A673 (cell line): ENCODE results near the gene SH3PXD2B. TPM values are rescaled to one million over a fixed set of nuclear protein-coding genes. Genes with fewer than 3 reads are reported as not detected.

Experiments
- BruUV-seq: library from RNA; stranded (reverse); fragments of 400-500 nt; replicated peaks from 2 replicates; lab custom pipeline; 2021; lab: Mats Ljungman, UMichigan
- CTCF ChIA-PET: fragments of 300-600 bp; sonication (Branson Sonifier 250); formaldehyde crosslinking; loops from one replicate; lab custom pipeline; 2022; ENCODE audit warnings: antibody characterized with exemption; lab: Charles Lee
- POLR2A ChIA-PET: fragments of 300-600 bp; sonication (Branson Sonifier 250); formaldehyde crosslinking; loops from one replicate; lab custom pipeline; 2022; ENCODE audit warnings: antibody characterized with exemption; ENCODE audit not compliant: low non-redundant PET; lab: Charles Lee
- DNase-seq: peaks from one replicate; pipeline ENCODE4 v3.0.0-alpha.2; 2015; ENCODE audit warnings: low spot score
- H3K27ac ChIP-seq: fragments of 200-600 bp; sonication (generic); 2 replicates; pipeline ENCODE4 v1.5.1; 2016; ENCODE audit warnings: mixed run types, low read depth, mild to moderate bottlenecking, mixed read lengths, antibody characterized with exemption, low read length; ENCODE audit not compliant: poor library complexity, severe bottlenecking
- H3K27me3 ChIP-seq: fragments of 200-600 bp; sonication (generic); replicated peaks from 2 replicates; pipeline ENCODE4 v1.6.1; 2017; ENCODE audit warnings: mixed run types, low read depth, mild to moderate bottlenecking, mixed read lengths, antibody characterized with exemption, low read length; ENCODE audit not compliant: insufficient read depth, poor library complexity
- H3K36me3 ChIP-seq: fragments of 200-600 bp; sonication (generic); 2 replicates; pipeline ENCODE4 v1.6.1; 2016; ENCODE audit warnings: mixed run types, mild to moderate bottlenecking, mixed read lengths, antibody characterized with exemption, low read length; ENCODE audit not compliant: insufficient read depth, poor library complexity, severe bottlenecking
- H3K4me1 ChIP-seq: fragments of 200-600 bp; sonication (generic); 2 replicates; pipeline ENCODE4 v1.6.1; 2017; ENCODE audit warnings: mixed run types, mild to moderate bottlenecking, mixed read lengths, antibody characterized with exemption, low read length; ENCODE audit not compliant: insufficient read depth, poor library complexity, severe bottlenecking
- H3K4me3 ChIP-seq: fragments of 200-600 bp; sonication (generic); 2 replicates; pipeline ENCODE4 v1.5.1; 2016; ENCODE audit warnings: low read depth, mixed run types, mild to moderate bottlenecking, mixed read lengths, low read length; ENCODE audit not compliant: poor library complexity, severe bottlenecking
- H3K9me3 ChIP-seq: fragments of 200-600 bp; sonication (generic); 2 replicates; pipeline ENCODE4 v1.6.1; 2016; ENCODE audit warnings: mixed run types, low read depth, mild to moderate bottlenecking, mixed read lengths, antibody characterized with exemption, low read length; ENCODE audit not compliant: poor library complexity, severe bottlenecking
- CTCF ChIP-seq: fragments of 300-800, 200-600 bp; sonication (generic); conservative IDR thresholded peaks from 2 replicates; pipeline ENCODE4 v1.5.1; 2017; ENCODE audit warnings: low read depth, mild to moderate bottlenecking, antibody characterized with exemption, low read length, moderate library complexity, mixed read lengths
- EZH2 ChIP-seq: fragments of 200-600 bp; sonication (generic); IDR thresholded peaks from 2 replicates; pipeline ENCODE4 v1.6.1; 2017; ENCODE audit warnings: borderline replicate concordance, low read depth, mild to moderate bottlenecking, mixed read lengths, antibody characterized with exemption, low read length; ENCODE audit not compliant: poor library complexity, severe bottlenecking
- intact Hi-C: fragments of 100-400 bp; cut with micrococcal nuclease; formaldehyde crosslinking; loops from one replicate; pipeline ENCODE4 v1.10.0; 2022; ENCODE audit not compliant: unreplicated experiment
- total RNA-seq: library from RNA; stranded (reverse); gene quantifications from 2 replicates; pipeline ENCODE4 v1.2.3, GENCODE V29; 2021

The SH3PXD2B gene
- total RNA-seq, 1 experiment from 2014 or later: 28.1 TPM

GRCh38 chr5:172488221-172488620 lies 33.9 kb upstream of the SH3PXD2B start:
- no peak for DNase-seq
- CTCF ChIA-PET: no interaction called here
- Histone ChIP-seq H3K4me3 (no peak overlapping the region), H3K27me3 (no peaks in the 10 kb centered on the region), H3K4me1 (no peaks in the 10 kb centered on the region), H3K9me3 (no peaks in the 10 kb centered on the region), H3K27ac (no peak overlapping the region), H3K36me3 (no peaks in the 10 kb centered on the region)
- intact Hi-C loops: no loop called here
- TF ChIP-seq CTCF (no peak), EZH2 (no peak)
- BruUV-seq: no TSS peak
- POLR2A ChIA-PET: no interaction called here

- POLR2A ChIA-PET: no interaction called here
- CTCF ChIA-PET: no interaction called here
These were observed 33.3 kb upstream of the SH3PXD2B start for GRCh38 chr5:172487671-172488070.

GRCh38 chr5:172486912-172487311 lies 32.6 kb upstream of the SH3PXD2B start:
- Histone ChIP-seq H3K9me3 (no peaks in the 10 kb centered on the region), H3K27me3 (no peaks in the 10 kb centered on the region), H3K36me3 (no peaks in the 10 kb centered on the region), H3K4me1 (no peaks in the 10 kb centered on the region), H3K4me3 (no peak overlapping the region), H3K27ac (no peak overlapping the region)
- no TSS peak for BruUV-seq
- TF ChIP-seq CTCF: no peak
- TF ChIP-seq EZH2: no peak
- ChIA-PET POLR2A (no interaction called here), CTCF (no interaction called here)
- intact Hi-C loops: no loop called here
- no peak for DNase-seq

More at GRCh38 chr5:172487671-172488070, 33.3 kb upstream of the SH3PXD2B start:
- no TSS peak for BruUV-seq
- Histone ChIP-seq H3K4me1 (no peaks in the 10 kb centered on the region), H3K36me3 (no peaks in the 10 kb centered on the region), H3K27me3 (no peaks in the 10 kb centered on the region), H3K27ac (no peak overlapping the region), H3K4me3 (no peak overlapping the region), H3K9me3 (no peaks in the 10 kb centered on the region)
- intact Hi-C loops: no loop called here
- TF ChIP-seq EZH2 (no peak), CTCF (no peak)
- DNase-seq: no peak
